ENCODE measurements around the gene LARGE1.

Gene LARGE1

DNA sequence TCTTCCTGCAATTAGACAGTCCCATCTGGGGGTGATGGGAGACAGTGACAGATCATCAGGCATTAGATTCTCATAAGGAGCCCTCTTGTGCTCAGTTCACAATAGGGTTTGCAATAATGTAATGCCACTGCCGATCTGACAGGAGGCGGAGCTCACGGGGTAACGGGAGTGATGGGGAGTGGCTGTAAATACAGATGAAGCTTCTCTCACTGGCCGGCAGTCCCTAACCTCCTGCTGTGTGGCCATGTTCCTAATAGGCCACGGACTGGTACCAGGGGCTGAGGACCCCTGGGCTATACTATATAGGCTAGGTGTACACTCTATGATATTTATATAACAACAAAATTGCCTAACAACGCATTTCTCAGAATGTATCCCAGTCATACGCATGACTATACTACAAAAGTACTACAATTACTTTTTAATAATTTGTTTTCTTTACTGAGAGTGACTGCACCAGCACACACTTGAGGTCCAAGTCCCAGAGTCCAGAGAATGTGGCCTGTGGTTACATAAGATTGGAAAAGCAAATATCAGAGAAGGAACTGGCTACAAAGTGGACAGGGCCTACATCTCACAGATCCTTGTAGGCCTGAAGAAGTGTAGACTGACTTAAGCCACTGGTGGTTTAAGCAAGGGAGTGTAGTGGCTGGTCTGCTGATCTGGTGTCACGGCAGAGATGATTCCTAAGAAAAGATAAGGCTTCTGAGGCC lies 200.0 kb downstream of the LARGE1 start:
- no peaks in the 10 kb centered on the region for H3K27me3 ChIP-seq (ENCODE audit: insufficient read depth, low read length)
- H3K36me3 ChIP-seq (ENCODE audit: insufficient read depth, low read length), result peaks cover 4% of the 10 kb centered on the region
- peaks cover 7% of the 10 kb centered on the region; the same call in 1 of the 2 replicates for H3K9me3 ChIP-seq (ENCODE audit: insufficient read depth, low read depth, low read length)
- no peak overlapping the region for H3K4me3 ChIP-seq (ENCODE audit: low read length)
- H3K27ac ChIP-seq (ENCODE audit: low read depth, low read length), result no peak overlapping the region
- peaks cover 12% of the 10 kb centered on the region; the same call in 1 of the 2 replicates for H3K4me1 ChIP-seq (ENCODE audit: insufficient read depth, low read length)
- H3K9ac ChIP-seq (ENCODE audit: low read depth, low read length), result no peak overlapping the region
- WGBS, result 86% methylated on average over 9 of the region's 9 CpGs

- peaks cover 7% of the 10 kb centered on the region; the same call in 1 of the 2 replicates for H3K9me3 ChIP-seq (ENCODE audit: insufficient read depth, low read depth, low read length)
- H3K4me3 ChIP-seq (ENCODE audit: low read length), result no peak overlapping the region
- no peak overlapping the region for H3K27ac ChIP-seq (ENCODE audit: low read depth, low read length)
- no peaks in the 10 kb centered on the region for H3K27me3 ChIP-seq (ENCODE audit: insufficient read depth, low read length)
- H3K36me3 ChIP-seq (ENCODE audit: insufficient read depth, low read length), result peaks cover 4% of the 10 kb centered on the region
- H3K9ac ChIP-seq (ENCODE audit: low read depth, low read length), result no peak overlapping the region
- H3K4me1 ChIP-seq (ENCODE audit: insufficient read depth, low read length), result peaks cover under 1% of the 10 kb centered on the region; the same call in 1 of the 2 replicates
- WGBS, result 93% methylated on average over 5 of the region's 5 CpGs
These were observed 202.4 kb downstream of the LARGE1 start for GRCh38 chr22:33717694-33718396.

- Histone ChIP-seq H3K9me3 (ENCODE audit: insufficient read depth, low read depth, low read length) (peaks cover 4% of the 10 kb centered on the region; the same call in 1 of the 2 replicates), H3K27ac (ENCODE audit: low read depth, low read length) (no peak overlapping the region), H3K4me1 (ENCODE audit: insufficient read depth, low read length) (no peaks in the 10 kb centered on the region), H3K27me3 (ENCODE audit: insufficient read depth, low read length) (no peaks in the 10 kb centered on the region), H3K4me3 (ENCODE audit: low read length) (no peak overlapping the region), H3K9ac (ENCODE audit: low read depth, low read length) (no peak overlapping the region), H3K36me3 (ENCODE audit: insufficient read depth, low read length) (peaks cover 2% of the 10 kb centered on the region; the same call in 1 of the 2 replicates)
- 95% methylated on average over 9 of the region's 9 CpGs for whole genome bisulfite sequencing
These were observed 204.9 kb downstream of the LARGE1 start for GRCh38 chr22:33715237-33715985.

- Histone ChIP-seq H3K9ac (ENCODE audit: low read depth, low read length) (no peak overlapping the region), H3K27ac (ENCODE audit: low read depth, low read length) (no peak overlapping the region), H3K4me1 (ENCODE audit: insufficient read depth, low read length) (peaks cover 10% of the 10 kb centered on the region; the same call in 1 of the 2 replicates), H3K9me3 (ENCODE audit: insufficient read depth, low read depth, low read length) (no peaks in the 10 kb centered on the region), H3K4me3 (ENCODE audit: low read length) (no peak overlapping the region), H3K36me3 (ENCODE audit: insufficient read depth, low read length) (no peaks in the 10 kb centered on the region), H3K27me3 (ENCODE audit: insufficient read depth, low read length) (no peaks in the 10 kb centered on the region)
- WGBS, result 76% methylated on average over 1 of the region's 1 CpG
These were observed 209.9 kb downstream of the LARGE1 start for GRCh38 chr22:33710326-33710725.

GRCh38 chr22:33707581-33707980 lies 212.7 kb downstream of the LARGE1 start:
- WGBS, result 97% methylated on average over 3 of the region's 3 CpGs
- H3K4me3 ChIP-seq (ENCODE audit: low read length), result no peak overlapping the region
- H3K4me1 ChIP-seq (ENCODE audit: insufficient read depth, low read length), result peaks cover 10% of the 10 kb centered on the region; the same call in 1 of the 2 replicates
- 0 out of 2 replicates have a peak, but pooled peaks cover 3% of the 10 kb centered on the region for H3K9me3 ChIP-seq (ENCODE audit: insufficient read depth, low read depth, low read length)
- H3K9ac ChIP-seq (ENCODE audit: low read depth, low read length), result no peak overlapping the region
- no peaks in the 10 kb centered on the region for H3K27me3 ChIP-seq (ENCODE audit: insufficient read depth, low read length)
- no peak overlapping the region for H3K27ac ChIP-seq (ENCODE audit: low read depth, low read length)
- H3K36me3 ChIP-seq (ENCODE audit: insufficient read depth, low read length), result peaks cover 5% of the 10 kb centered on the region; the same call in 1 of the 2 replicates

DNA sequence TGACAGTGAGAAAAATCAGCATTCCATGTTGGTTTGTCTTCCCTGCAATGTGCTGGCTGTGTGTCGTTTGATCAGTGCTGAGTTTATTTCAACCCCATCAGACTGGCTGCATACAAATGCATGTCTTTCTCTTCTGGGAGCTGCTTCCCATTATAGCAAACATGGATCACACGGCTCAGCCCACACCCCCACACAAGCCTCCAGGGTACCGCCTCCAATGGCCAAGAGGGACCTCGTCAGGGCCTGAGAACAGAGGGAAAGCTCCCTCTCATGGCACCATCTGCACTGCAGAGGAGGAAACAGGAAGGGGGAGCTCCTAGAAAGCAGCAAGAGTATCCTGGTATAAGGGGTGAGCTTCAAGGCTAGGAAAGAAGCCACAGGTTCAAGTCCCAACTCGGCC lies 214.2 kb downstream of the LARGE1 start:
- H3K4me3 ChIP-seq (ENCODE audit: low read length), result no peak overlapping the region
- no peak overlapping the region for H3K27ac ChIP-seq (ENCODE audit: low read depth, low read length)
- H3K9ac ChIP-seq (ENCODE audit: low read depth, low read length), result no peak overlapping the region
- H3K27me3 ChIP-seq (ENCODE audit: insufficient read depth, low read length), result no peaks in the 10 kb centered on the region
- H3K36me3 ChIP-seq (ENCODE audit: insufficient read depth, low read length), result peaks cover 6% of the 10 kb centered on the region; the same call in 1 of the 2 replicates
- WGBS, result 83% methylated on average over 5 of the region's 5 CpGs
- H3K4me1 ChIP-seq (ENCODE audit: insufficient read depth, low read length), result peaks cover 10% of the 10 kb centered on the region; the same call in 1 of the 2 replicates
- H3K9me3 ChIP-seq (ENCODE audit: insufficient read depth, low read depth, low read length), result 0 out of 2 replicates have a peak, but pooled peaks cover 3% of the 10 kb centered on the region

DNA sequence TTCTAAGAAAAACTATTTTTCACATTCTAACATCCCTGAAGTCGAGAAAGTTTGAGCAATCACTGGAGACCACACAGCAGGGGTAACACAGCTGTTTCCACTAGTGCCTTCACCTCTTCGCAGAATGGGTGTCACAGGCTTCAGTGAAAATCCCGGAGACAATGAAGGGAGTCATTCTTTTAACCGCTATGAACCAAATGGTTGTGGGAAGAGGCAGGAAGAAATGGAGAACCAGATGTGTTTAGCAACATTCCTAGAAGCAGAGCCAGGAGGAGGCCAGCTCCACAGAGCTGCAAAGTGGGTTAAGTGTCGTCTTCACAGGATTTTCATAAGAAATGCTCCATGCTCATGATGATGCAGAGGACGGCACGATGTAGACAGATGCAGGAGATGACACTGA lies 221.1 kb downstream of the LARGE1 start:
- 94% methylated on average over 7 of the region's 7 CpGs for WGBS
- no peak overlapping the region for H3K9ac ChIP-seq (ENCODE audit: low read depth, low read length)
- H3K4me1 ChIP-seq (ENCODE audit: insufficient read depth, low read length), result no peaks in the 10 kb centered on the region
- no peak overlapping the region for H3K27ac ChIP-seq (ENCODE audit: low read depth, low read length)
- H3K9me3 ChIP-seq (ENCODE audit: insufficient read depth, low read depth, low read length), result 0 out of 2 replicates have a peak, but pooled peaks cover 3% of the 10 kb centered on the region
- H3K36me3 ChIP-seq (ENCODE audit: insufficient read depth, low read length), result peaks cover 20% of the 10 kb centered on the region
- no peak overlapping the region for H3K4me3 ChIP-seq (ENCODE audit: low read length)
- no peaks in the 10 kb centered on the region for H3K27me3 ChIP-seq (ENCODE audit: insufficient read depth, low read length)

- H3K9me3 ChIP-seq (ENCODE audit: insufficient read depth, low read depth, low read length), result no peaks in the 10 kb centered on the region
- H3K4me3 ChIP-seq (ENCODE audit: low read length), result no peak overlapping the region
- WGBS, result 100% methylated on average over 4 of the region's 4 CpGs
- peaks cover 15% of the 10 kb centered on the region for H3K36me3 ChIP-seq (ENCODE audit: insufficient read depth, low read length)
- no peak overlapping the region for H3K9ac ChIP-seq (ENCODE audit: low read depth, low read length)
- no peaks in the 10 kb centered on the region for H3K27me3 ChIP-seq (ENCODE audit: insufficient read depth, low read length)
- H3K4me1 ChIP-seq (ENCODE audit: insufficient read depth, low read length), result no peaks in the 10 kb centered on the region
- no peak overlapping the region for H3K27ac ChIP-seq (ENCODE audit: low read depth, low read length)
These were observed 222.6 kb downstream of the LARGE1 start for GRCh38 chr22:33697640-33698039.

- no peak overlapping the region for H3K27ac ChIP-seq (ENCODE audit: low read depth, low read length)
- H3K9me3 ChIP-seq (ENCODE audit: insufficient read depth, low read depth, low read length), result no peaks in the 10 kb centered on the region
- no peak overlapping the region for H3K9ac ChIP-seq (ENCODE audit: low read depth, low read length)
- no peaks in the 10 kb centered on the region for H3K36me3 ChIP-seq (ENCODE audit: insufficient read depth, low read length)
- H3K27me3 ChIP-seq (ENCODE audit: insufficient read depth, low read length), result no peaks in the 10 kb centered on the region
- H3K4me1 ChIP-seq (ENCODE audit: insufficient read depth, low read length), result no peaks in the 10 kb centered on the region
- no peak overlapping the region for H3K4me3 ChIP-seq (ENCODE audit: low read length)
- WGBS, result 93% methylated on average over 7 of the region's 7 CpGs
These were observed 229.1 kb downstream of the LARGE1 start for GRCh38 chr22:33691057-33691630.

GRCh38 chr22:33688903-33689302 lies 231.4 kb downstream of the LARGE1 start:
- H3K27ac ChIP-seq (ENCODE audit: low read depth, low read length), result no peak overlapping the region
- no peaks in the 10 kb centered on the region for H3K36me3 ChIP-seq (ENCODE audit: insufficient read depth, low read length)
- no peak overlapping the region for H3K4me3 ChIP-seq (ENCODE audit: low read length)
- no peaks in the 10 kb centered on the region for H3K9me3 ChIP-seq (ENCODE audit: insufficient read depth, low read depth, low read length)
- H3K9ac ChIP-seq (ENCODE audit: low read depth, low read length), result no peak overlapping the region
- no peaks in the 10 kb centered on the region for H3K27me3 ChIP-seq (ENCODE audit: insufficient read depth, low read length)
- 100% methylated on average over 2 of the region's 2 CpGs for WGBS
- H3K4me1 ChIP-seq (ENCODE audit: insufficient read depth, low read length), result no peaks in the 10 kb centered on the region
